A549 (cell line): Measurements from ENCODE around the gene TCP10L. TPM values are rescaled to one million over a fixed set of nuclear protein-coding genes. Genes with fewer than 3 reads are reported as not detected.
A peak's percentile ranks its signal among the peaks of the same experiment; 100 is the strongest.

Experiments
- ATAC-seq, 2 experiments: fragments of 200-7000 bp in 1 of 2; fragments of >200 bp in 1 of 2; cut with Nextera tagmentation in 1 of 2; cut with Tn5 transposase in 1 of 2; 3 replicates each; pipeline versions ENCODE4 v1.8.0 to v1.9.1; 2018 to 2020; ENCODE audit warnings: mild to moderate bottlenecking in 1 of 2, moderate library complexity in 1 of 2
- CTCF ChIA-PET: fragments of 300-600 bp; sonication (Branson Sonifier 250); formaldehyde crosslinking; extraction: SDS; loops from one replicate; lab custom pipeline; 2021; ENCODE audit warnings: antibody characterized with exemption, inconsistent platforms; lab: Yijun Ruan, JAX
- POLR2A ChIA-PET: fragments of 350-600 bp; formaldehyde crosslinking; extraction: SDS; loops from one replicate; lab custom pipeline; 2021; ENCODE audit warnings: antibody characterized with exemption, inconsistent platforms; lab: Yijun Ruan, JAX
- DNase-seq, 2 experiments: peaks; one replicate each; pipeline versions ENCODE4 v3.0.0 to v3.0.0-alpha.2; 2011 to 2016; ENCODE audit warnings: low read depth in 1 of 2, low spot score in 1 of 2
- FAIRE-seq: peaks from 2 replicates; lab custom pipeline; 2011; peaks lifted over from hg19 to GRCh38; lab: Jason Lieb, UNC
- H3K27ac ChIP-seq, 2 experiments: fragments of >200 bp; sonication (Bioruptor Twin); formaldehyde crosslinking; 3 replicates each; pipeline ENCODE4 v1.5.1; 2016 to 2017
- H3K4me1 ChIP-seq: fragments of >200 bp; sonication (Bioruptor Twin); formaldehyde crosslinking; 3 replicates; pipeline ENCODE4 v1.6.1; 2016
- H3K4me2 ChIP-seq: fragments of >200 bp; sonication (Bioruptor Twin); formaldehyde crosslinking; 3 replicates; pipeline ENCODE4 v1.6.1; 2016
- H3K4me3 ChIP-seq: fragments of >200 bp; sonication (Bioruptor Twin); formaldehyde crosslinking; 3 replicates; pipeline ENCODE4 v1.5.1; 2016
- H3K9me3 ChIP-seq: fragments of >200 bp; sonication (Bioruptor Twin); formaldehyde crosslinking; 3 replicates; pipeline ENCODE4 v1.6.1; 2016
- CBX2 ChIP-seq: fragments of 200-600 bp; sonication (generic); IDR thresholded peaks from 2 replicates; pipeline ENCODE4 v1.6.1; 2016; ENCODE audit warnings: low read depth, mild to moderate bottlenecking, borderline replicate concordance
- CHD2 ChIP-seq: fragments of 150-350 bp; IDR thresholded peaks from 2 replicates; pipeline ENCODE4 v1.6.1; 2014; ENCODE audit warnings: low read length; ENCODE audit not compliant: partially characterized antibody
- EHF ChIP-seq: fragments of 250-450 bp; sonication (Bioruptor Pico); IDR thresholded peaks from 2 replicates; pipeline ENCODE4 v1.5.0; 2020; ENCODE audit warnings: mild to moderate bottlenecking
- EHMT2 ChIP-seq: fragments of 200-600 bp; sonication (generic); IDR thresholded peaks from 2 replicates; pipeline ENCODE4 v1.6.1; 2016; ENCODE audit warnings: antibody characterized with exemption, low read depth, mild to moderate bottlenecking, moderate library complexity
- EP300 ChIP-seq, 2 experiments: fragments of >200 bp; sonication (Bioruptor Twin); formaldehyde crosslinking; IDR thresholded peaks; 2 replicates in 1 of 2; 3 replicates in 1 of 2; pipeline ENCODE4 v1.6.1; 2016 to 2017
- ESRRA ChIP-seq: fragments of 150-350 bp; IDR thresholded peaks from 2 replicates; pipeline ENCODE4 v1.6.1; 2014; ENCODE audit warnings: mild to moderate bottlenecking, low read length, borderline replicate concordance
- FOSL2 ChIP-seq, 2 experiments: fragments of 450-650 bp in 1 of 2; fragments of >200 bp in 1 of 2; sonication (Bioruptor Twin) in 1 of 2; formaldehyde crosslinking; IDR thresholded peaks; 2 replicates each; pipeline versions ENCODE4 v1.5.0 to v1.6.1; 2016 to 2020; ENCODE audit warnings: mild to moderate bottlenecking in 1 of 2, moderate library complexity in 1 of 2
- FOXS1 ChIP-seq: fragments of 250-450 bp; sonication (Bioruptor Pico); IDR thresholded peaks from 2 replicates; pipeline ENCODE4 v1.5.0; 2020; ENCODE audit warnings: mild to moderate bottlenecking, moderate library complexity
- GATA3 ChIP-seq: IDR thresholded peaks from 2 replicates; pipeline ENCODE4 v1.6.1; 2012; ENCODE audit warnings: borderline replicate concordance
- HMGXB4 ChIP-seq: fragments of 250-450 bp; sonication (Bioruptor Pico); IDR thresholded peaks from 2 replicates; pipeline ENCODE4 v1.5.0; 2021; ENCODE audit warnings: mild to moderate bottlenecking, moderate library complexity, borderline replicate concordance
- HOXA7 ChIP-seq: fragments of 250-450 bp; sonication (Bioruptor Pico); IDR thresholded peaks from 2 replicates; pipeline ENCODE4 v1.5.0; 2020; ENCODE audit warnings: mild to moderate bottlenecking, moderate library complexity
- JUNB ChIP-seq: fragments of >200 bp; sonication (Bioruptor Twin); formaldehyde crosslinking; IDR thresholded peaks from 2 replicates; pipeline ENCODE4 v1.6.1; 2016
- KDM1A ChIP-seq: fragments of 200-600 bp; sonication (generic); IDR thresholded peaks from 2 replicates; pipeline ENCODE4 v1.6.1; 2016; ENCODE audit warnings: low read depth, mild to moderate bottlenecking
- NFE2L2 ChIP-seq: fragments of 150-350 bp; conservative IDR thresholded peaks from 2 replicates; pipeline ENCODE4 v1.6.1; 2014; ENCODE audit warnings: low read length
- NR3C1 ChIP-seq: fragments of >200 bp; sonication (Bioruptor Twin); formaldehyde crosslinking; IDR thresholded peaks from 3 replicates; pipeline ENCODE4 v1.6.1; 2017
- POLR2A ChIP-seq: IDR thresholded peaks from 2 replicates; pipeline ENCODE4 v1.6.1; 2012; ENCODE audit warnings: mild to moderate bottlenecking, low read length
- POLR2AphosphoS2 ChIP-seq: conservative IDR thresholded peaks from 2 replicates; pipeline ENCODE4 v1.6.1; 2012; ENCODE audit warnings: low read length, improper control_type of control experiment, inconsistent platforms
- RARB ChIP-seq: fragments of 250-450 bp; sonication (Bioruptor Pico); IDR thresholded peaks from 2 replicates; pipeline ENCODE4 v1.8.0; 2021; ENCODE audit warnings: mild to moderate bottlenecking, moderate library complexity
- REST ChIP-seq: fragments of 200-600 bp; sonication (generic); IDR thresholded peaks from 2 replicates; pipeline ENCODE4 v1.6.1; 2016; ENCODE audit warnings: antibody characterized with exemption, mild to moderate bottlenecking, moderate library complexity
- SREBF2 ChIP-seq: fragments of 450-650 bp; IDR thresholded peaks from 2 replicates; pipeline ENCODE4 v1.6.1; 2014; ENCODE audit warnings: mild to moderate bottlenecking, moderate library complexity
- ZC3H11A ChIP-seq: fragments of 450-650 bp; IDR thresholded peaks from 2 replicates; pipeline ENCODE4 v1.6.1; 2014; ENCODE audit warnings: antibody characterized with exemption, mild to moderate bottlenecking
- ZFP36 ChIP-seq: fragments of 450-650 bp; IDR thresholded peaks from 2 replicates; pipeline ENCODE4 v1.6.1; 2014; ENCODE audit warnings: borderline replicate concordance; ENCODE audit not compliant: partially characterized antibody
- WGBS: methylation state at CpG from one replicate; pipeline ENCODE4 v1.1.6; 2017; ENCODE audit errors: missing lambda C conversion rate; 5-methylcytosine and 5-hydroxymethylcytosine counted together
- polyA plus RNA-seq, 4 experiments: library from polyadenylated mRNA; depleted of rRNA in 3 of 4; stranded (reverse); fragments of >200 nt; fragmentation: RNase III in 1 of 4; extraction: RNeasy Plus Mini Kit Qiagen cat#74134 plus additional on column Dnase treatment in 1 of 4; gene quantifications; 2 replicates in 3 of 4; 3 replicates in 1 of 4; pipeline ENCODE4 v1.2.3, GENCODE V29; 2011 to 2017
- TF ChIP-seq, protein P1 (sequence below): IDR thresholded peaks from 2 replicates; pipeline ENCODE4 v1.6.1; 2012; ENCODE audit warnings: low read depth, borderline replicate concordance

TCP10L gene
- polyA plus RNA-seq, 2 of the 4 experiments (the other 2 are of a cell fraction): 0.62 to 1.2 TPM

DNA sequence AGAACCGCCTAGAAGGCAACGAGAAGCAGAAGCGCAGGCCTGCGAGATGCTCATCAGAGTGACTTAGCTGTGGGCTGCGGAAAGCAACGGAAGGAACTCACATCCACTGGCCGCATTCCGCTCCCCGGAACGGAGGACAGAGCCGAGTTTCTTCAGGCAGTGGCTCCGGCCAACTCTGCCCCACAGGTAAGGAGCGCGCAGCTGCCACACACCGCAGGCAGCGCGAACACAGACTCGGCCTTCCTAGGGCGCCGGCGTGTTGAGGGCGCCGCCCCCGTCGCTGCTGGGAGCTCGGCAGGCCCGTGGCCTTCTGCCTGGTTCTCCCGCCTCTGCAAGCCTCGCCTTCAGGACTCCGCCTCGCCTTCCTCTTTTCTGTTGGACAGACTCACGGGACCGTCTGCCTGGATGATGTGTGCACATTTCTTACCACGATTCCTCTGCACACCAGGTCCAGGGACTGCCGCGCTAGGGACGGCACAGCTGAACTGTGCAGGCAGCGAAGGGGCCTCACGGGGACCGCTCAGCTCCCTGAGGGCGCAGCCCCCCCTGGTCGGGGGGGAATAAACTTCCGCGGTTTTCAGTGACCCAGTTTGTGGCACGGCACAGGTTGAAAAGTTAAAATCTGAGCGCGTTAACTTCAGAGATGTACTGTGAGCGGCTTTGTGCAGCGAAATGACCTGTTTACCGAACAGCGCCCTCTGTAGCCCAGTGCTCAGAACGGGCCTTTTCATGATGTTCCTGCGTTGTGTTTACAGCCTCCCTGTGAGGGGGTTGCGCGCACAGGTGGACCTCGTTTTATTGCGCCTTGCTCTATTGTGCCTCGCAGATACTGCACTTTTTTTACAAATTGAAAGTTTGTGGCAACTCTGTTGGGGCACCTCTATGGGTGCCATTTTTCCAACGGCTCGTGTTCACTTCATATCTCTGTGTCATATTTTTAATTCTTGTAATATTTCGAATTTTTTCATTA, 15.8 kb downstream of the TCP10L start (continued):
- TF ChIP-seq REST (no peak), EP300 (IDR thresholded peaks at IDR 0.05) (no peak), KDM1A (no peak), POLR2A (peak; percentile 36; the same call in 1 of the 2 replicates), POLR2AphosphoS2 (no peak), RARB (no peak), NFE2L2 (no peak), EHF (no peak), CBX2 (no peak), JUNB (no peak), CHD2 (no peak), NR3C1 (no peak), ESRRA (no peak), ZC3H11A (no peak), ZFP36 (no peak), HMGXB4 (CRISPR knock-in tag) (no peak), GATA3 (no peak), HOXA7 (no peak), EHMT2 (no peak), SREBF2 (no peak), FOSL2 (IDR thresholded peaks at IDR 0.05) (no peak), FOSL2 (CRISPR knock-in tag; IDR thresholded peaks at IDR 0.05) (no peak)
- TF ChIP-seq, protein P1, sequence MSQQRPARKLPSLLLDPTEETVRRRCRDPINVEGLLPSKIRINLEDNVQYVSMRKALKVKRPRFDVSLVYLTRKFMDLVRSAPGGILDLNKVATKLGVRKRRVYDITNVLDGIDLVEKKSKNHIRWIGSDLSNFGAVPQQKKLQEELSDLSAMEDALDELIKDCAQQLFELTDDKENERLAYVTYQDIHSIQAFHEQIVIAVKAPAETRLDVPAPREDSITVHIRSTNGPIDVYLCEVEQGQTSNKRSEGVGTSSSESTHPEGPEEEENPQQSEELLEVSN: peak; percentile 78

- no peak for TF ChIP-seq ZFP36
- TF ChIP-seq EP300 (IDR thresholded peaks at IDR 0.05): no peak
- TF ChIP-seq FOXS1 (CRISPR knock-in tag): no peak
- TF ChIP-seq GATA3: no peak
- no peak overlapping the region for H3K27ac ChIP-seq
- no peak overlapping the region for H3K4me3 ChIP-seq
- H3K9me3 ChIP-seq: peaks cover 14% of the 10 kb centered on the region; the same call in 2 of the 3 replicates
- ChIA-PET CTCF (interaction anchor here (0.8 to 1.0 kb wide), 2 partner anchors 154 to 165 kb away, joined by 3 to 4 read pairs; no protein-coding TSS in a partner anchor), POLR2A (no interaction called here)
- FAIRE-seq (no peak), DNase-seq (no peak), ATAC-seq (no peak)
- no peak overlapping the region for H3K4me2 ChIP-seq
- 91% methylated on average over 8 of the region's 8 CpGs for WGBS
- 0 out of 3 replicates have a peak, but pooled peaks cover 8% of the 10 kb centered on the region for H3K4me1 ChIP-seq
Measured at GRCh38 chr21:32567626-32568025, 17.7 kb downstream of the TCP10L start.
